HG03571 (cell line): ENCODE data around the gene SLC35B1.
"Not testable (repeated sequence)": the region's sequence is repeated elsewhere in the genome, so short reads cannot be mapped to it uniquely, and the experiment has no call there.

Experiments used
- ATAC-seq: cut with Tn5 transposase; IDR thresholded peaks from one replicate; pipeline ENCODE4 v1.9.1; 2021; ENCODE audit not compliant: unreplicated experiment

The SLC35B1 gene

DNA sequence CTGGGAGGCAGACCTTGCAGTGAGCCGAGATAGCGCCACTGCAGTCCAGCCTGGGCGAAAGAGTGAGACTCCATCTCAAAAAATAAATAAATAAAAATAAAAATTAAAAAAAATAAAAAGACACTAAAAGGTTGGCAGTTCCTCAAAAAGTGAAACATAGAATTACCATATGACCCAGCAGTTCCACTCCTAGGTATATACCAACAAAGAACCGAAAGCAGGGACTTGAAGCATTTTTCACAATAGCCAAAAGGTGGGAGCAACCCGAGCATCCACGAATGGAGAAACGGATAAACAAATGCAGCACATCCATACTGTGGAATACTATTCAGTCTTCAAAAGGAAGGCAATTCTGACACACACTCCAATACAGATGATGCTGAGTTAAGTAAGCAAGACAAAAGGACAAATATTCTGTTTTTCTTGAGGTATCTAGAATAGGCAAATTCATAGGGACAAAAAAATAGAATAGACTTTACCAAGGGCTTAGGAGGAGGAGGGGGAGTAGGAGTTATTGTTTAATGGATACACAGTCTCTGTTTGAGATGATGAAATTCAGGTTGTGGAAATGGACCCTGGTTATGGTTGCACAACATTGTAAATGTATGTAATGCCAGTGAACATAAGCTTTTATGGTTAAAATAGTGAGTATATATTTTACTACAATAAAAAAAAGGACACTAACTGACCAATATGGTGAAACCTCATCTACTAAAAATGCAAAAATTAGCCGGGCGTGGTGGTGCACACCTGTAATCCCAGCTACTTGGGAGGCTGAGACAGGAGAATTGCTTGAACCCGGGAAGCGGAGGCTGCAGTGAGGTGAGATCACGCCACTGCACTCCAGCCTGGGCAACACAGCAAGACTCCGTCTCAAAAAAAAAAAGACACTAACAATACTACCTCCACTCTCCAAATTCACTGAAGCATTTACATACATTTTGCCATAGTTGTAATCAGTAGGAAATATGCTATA is 27.0 kb upstream of the SLC35B1 start:
- no peak for ATAC-seq

DNA sequence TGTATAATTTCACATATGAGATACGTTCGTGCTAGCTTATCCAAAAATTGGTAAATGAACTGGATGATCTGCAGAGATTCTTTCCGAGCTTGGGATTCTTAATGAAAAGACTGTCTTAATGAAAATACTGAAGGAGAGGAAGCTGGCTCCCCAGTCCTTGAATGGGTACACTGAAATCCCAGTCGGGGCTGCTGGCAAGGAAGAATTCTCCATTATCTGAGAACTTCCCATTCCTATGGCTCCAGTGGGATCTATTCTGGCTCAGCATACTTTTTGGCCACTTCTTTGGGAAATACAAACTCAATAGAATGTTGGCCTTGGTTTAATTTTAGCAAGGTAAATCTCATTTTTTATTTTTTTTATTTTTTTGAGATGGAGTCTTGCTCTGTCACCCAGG is 23.7 kb upstream of the SLC35B1 start:
- no peak for ATAC-seq

- ATAC-seq, result no peak
Observed at GRCh38 chr17:49730785-49731434, 23.1 kb upstream of the SLC35B1 start.

- no peak for ATAC-seq
Observed at GRCh38 chr17:49730078-49730784, 22.5 kb upstream of the SLC35B1 start.

GRCh38 chr17:49729069-49729468 is 21.3 kb upstream of the SLC35B1 start:
- no peak for ATAC-seq

DNA sequence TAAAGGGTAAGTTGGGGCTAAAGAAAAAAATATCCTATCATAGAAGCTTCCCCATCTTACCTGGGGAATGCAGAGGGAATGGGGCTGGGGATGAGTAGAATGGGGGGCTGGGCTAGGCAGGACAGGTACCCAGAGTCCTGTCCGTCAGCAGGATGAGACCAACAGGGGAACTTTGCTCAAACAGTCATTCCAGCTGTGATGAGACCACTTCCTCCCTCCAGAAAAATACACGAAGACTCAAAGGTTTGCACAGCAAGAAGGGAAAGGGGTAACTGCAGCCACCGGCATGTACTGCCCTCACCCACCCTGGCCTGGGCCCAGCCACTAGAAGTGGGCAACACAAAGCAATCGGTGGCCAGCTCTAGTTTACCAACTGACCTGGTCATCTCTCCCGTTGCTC is 20.7 kb upstream of the SLC35B1 start:
- ATAC-seq, result no peak

DNA sequence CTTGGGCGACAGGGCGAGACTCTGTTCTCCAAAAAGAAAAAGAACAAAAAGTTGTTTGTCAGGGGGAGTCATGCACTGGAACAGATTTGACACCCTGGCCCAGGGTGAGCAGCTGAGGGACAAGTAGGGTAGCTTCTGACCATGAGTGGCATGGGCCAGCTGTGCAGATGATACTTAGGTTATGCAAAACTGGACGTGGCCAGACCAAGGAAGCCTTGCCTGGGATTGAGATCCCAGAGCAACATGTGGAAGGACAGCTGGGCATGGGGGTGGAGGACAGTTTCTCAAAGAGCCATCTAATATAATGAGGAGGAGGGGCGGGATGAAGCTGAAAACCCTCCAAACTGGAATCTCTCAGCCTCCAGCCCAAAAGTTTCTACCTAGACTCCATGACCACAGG is 19.6 kb upstream of the SLC35B1 start:
- no peak for ATAC-seq

DNA sequence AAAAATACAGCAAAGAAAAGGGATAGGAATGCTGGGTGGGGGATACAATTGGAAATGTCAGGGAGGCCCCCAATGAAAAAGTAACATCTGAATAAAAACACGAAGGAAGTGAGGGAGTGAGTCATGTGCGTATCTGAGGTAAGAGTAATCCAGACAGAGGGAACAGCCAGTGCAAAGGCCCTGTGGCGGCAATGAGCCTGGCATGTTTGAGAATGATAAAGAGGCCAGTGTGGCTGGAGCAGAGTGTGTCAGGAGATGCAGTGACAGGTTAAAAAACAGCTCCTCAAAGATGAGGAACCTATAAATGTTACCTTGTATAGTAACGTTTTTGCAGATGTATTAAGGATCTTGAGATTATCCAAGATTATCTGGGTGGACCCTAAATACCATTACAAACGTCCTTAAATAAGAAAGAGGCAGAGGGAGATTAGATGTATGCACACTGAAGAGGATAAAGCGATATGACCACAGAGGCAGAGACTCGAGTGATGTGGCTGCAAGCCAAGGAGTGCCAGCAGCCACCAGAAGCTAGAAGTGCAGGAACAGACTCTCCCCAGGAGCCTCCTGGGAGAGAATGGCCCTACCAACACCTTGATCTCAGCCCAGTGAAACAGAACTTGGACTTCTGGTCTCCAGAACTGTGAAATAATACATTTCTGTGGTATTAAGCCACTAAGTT is 17.8 kb upstream of the SLC35B1 start:
- no peak for ATAC-seq

DNA sequence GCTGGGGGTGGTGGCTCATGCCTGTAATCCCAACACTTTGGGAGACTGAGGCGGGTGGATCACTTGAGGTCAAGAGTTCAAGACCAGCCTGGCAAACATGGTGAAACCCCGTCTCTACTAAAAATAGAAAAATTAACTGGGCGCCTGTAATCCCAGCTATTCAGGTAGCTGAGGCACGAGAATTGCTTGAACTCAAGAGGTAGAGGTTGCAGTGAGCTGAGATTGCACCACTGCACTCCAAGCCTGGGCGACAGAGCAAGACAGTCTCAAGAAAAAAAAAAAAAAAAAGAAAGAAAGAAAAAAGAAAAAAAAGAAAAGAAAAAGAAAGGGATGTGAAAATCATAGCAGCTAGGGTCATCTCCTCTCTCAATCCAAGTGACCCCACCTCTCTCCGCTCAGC is 16.8 kb upstream of the SLC35B1 start:
- not testable (repeated sequence) for ATAC-seq

DNA sequence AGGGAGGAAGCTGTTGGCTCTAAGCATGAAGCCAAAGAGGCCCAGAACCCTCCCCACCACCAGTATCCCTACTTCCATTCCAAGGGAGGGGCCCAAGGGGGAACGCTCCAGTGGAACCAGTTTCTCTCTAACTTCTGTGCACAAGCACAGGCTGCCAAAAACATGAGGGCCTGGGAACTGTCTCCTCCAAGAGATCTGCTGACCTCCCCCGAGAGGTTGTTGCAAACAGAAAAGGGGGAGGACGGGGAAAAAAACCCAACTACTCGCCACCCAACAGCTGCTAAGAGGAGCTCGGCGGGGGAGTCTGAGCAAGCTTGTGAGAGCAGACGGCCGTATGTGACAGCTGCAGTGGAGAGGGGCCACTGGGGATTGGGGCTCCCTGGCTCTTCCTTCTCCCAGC is 15.7 kb upstream of the SLC35B1 start:
- ATAC-seq, result no peak

DNA sequence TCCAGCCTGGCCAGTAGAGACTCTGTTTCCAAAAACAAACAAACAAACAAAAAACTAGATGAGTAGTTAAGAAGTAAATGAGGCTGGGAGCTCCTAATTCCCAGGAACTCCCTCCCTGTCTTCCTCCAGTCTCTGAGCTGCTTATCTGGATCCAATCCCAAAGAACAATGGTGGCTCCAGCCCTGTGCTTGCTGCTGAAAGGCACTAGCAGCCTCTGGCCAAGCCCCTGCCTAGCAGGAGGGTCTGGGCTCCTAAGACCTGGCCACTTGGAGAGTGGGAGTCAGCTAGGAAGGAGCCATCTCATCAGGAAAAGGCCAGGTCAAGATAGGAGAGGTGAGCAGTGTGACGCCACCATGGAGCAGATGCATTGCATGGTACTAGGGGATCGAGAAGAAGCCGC is 14.3 kb upstream of the SLC35B1 start:
- ATAC-seq, result no peak

DNA sequence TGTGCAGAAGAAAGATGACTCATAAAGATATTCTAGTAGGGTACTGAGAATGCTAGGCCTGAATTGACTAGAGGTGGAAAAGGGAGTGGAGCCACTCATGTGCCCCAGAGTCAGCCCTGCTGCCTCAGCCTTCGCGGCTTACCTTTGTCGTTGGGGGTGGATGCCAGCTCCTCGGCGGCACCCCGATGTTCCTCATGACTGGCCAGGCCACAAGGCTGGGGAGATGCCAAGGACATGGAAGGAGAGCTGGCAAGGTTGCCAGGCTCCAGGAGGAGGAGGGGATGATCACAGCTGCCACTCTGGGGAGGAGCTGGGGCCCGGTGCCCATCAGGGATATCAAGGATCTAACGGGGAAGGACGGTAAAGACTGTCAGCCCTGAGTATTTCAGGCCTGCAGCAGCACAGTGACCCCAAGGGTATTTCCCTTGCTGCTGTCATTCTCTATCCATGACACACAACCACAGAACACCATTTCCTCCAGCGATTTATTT is 9.7 kb upstream of the SLC35B1 start:
- no peak for ATAC-seq

DNA sequence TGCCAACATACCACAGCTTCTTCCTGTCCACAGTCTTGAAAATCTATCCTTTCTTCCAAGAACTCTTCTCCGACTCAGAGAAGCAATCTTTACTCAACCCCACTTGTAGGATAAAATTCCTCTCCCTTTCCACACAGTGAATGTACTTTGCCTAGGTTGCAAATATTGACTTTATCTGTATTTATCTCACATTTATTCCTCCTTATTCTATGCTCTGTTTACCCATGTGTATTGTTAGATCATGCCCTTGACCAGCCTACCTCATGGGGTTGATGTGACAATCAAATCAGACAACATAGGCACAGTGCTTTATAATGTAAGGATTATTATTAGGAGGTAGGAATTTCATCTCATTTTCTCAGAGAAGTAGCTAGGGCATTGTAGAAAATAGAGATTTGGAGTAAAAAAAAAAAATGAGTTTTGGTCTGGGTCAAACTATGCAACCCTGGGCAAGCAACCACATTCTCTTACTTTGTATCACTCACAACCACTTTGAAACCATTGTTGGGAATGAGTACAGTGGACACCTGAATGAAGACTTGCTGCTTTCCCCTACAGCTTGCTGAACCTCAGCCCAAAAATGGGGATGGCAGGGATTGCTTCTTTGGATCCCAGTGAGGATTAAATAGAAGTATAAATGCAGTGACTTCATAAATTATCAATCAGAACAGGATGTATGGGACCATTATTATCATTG is 9.1 kb upstream of the SLC35B1 start:
- no peak for ATAC-seq

GRCh38 chr17:49715717-49716279 is 8.0 kb upstream of the SLC35B1 start:
- ATAC-seq, result no peak

DNA sequence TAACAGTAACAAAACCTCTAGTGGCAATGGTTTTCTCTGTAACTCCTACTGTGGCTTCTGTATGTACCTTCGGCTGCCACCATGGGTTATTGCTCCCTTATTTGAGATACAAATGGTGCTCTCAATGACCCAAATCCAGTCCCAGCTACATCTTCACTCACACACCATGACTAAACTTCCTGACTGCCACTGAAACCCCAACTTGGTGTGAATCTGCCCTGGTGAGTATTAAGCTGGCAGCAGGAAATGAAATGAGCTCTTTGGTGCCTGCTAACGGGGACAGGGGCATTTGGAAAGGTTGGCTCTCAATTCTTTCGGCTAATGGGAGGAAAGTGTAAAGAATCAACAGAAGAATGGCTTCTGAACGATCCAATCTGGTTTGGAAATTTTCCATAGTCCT is 7.5 kb upstream of the SLC35B1 start:
- no peak for ATAC-seq

DNA sequence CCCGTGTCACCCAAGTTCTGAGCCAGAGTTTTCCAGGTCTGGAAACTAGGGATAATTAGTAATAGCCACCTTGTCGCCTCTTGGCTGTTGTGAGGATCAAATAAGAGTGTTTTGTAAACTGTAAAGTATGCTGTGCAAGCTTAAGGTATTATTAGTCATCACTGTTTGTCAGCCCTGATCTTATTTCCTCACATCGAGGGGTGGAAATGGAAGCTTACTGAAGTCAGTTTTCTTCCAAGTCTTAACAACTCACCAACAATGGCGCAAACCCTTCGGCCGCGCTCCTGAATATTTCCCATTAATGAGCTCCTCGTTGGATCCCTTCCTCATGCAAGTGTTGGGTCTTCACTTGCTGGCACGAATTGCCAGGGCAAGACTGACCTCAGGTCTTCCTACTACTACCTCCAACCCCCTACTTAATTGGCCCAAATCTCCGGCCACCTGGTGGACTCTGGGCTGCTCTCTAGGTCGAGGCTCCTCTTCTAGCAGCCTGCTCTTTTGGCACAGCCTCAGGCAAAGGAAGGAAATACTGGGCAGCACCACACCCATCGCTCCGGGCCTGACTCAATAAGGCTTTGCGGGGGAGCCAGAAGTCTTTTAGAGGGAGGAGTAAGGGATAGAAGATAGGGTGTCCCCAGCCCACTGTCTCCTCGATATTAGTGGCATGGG is 885 bp upstream of the SLC35B1 start:
- ATAC-seq, result peak; percentile 1

GRCh38 chr17:49707246-49707607 is 537 bp downstream of the SLC35B1 start:
- no peak for ATAC-seq

DNA sequence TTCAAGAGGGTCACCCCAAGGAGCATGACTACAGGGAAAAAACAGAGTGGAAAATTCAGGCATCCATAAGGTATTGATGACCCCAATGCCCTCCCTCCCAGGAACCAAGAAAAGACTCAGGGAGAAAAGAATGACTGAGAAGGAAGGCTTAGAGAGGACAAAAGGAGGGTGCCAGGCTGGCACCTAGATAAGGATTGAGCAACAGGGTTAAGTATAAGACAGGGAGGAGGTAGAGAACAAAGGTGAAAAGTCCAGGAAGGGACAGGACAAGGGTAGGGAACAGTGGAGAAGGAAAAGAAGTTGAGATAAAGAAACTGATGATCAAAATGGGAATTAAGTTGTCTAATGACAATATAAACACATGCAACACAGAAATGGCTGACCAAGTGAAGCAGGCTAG is 2.5 kb downstream of the SLC35B1 start:
- ATAC-seq, result no peak

DNA sequence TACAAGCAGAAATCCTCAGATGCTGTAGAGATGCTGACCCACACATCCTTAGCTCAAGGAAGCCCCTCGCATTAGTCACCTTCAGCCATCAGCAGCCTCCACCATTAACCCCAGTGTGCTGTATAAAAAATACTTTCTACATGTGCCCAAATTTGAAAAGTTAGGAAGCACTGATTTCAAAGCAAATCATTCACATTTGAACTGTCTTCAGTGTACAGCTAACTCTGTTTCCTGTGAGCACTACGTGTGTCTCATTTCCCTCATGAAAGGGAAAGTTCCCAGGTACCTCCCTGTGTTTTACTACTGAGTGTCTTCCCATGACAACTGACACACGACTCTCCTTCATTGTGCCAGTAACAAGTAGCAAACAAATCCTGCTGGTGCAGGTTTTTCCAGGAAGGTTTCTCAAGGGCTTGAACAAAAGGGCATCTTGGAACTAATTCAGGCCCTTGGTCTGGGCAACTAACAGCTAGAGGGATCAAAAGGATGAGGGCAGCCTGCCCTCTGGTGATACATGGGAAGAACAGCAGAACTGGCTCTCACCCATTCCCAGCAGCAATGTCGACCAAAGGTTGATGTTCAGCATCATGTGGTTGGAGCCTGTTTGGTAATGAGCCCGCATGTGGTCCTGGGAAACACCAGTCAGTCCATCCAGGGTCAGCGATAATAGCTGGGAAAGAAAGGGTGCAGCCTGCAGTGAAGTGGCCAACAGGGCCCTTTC is 4.0 kb downstream of the SLC35B1 start:
- ATAC-seq, result no peak
